HepG2 (cell line): ENCODE data around the gene SGSM1. TPM values are rescaled to one million over a fixed set of nuclear protein-coding genes. Genes with fewer than 3 reads are reported as not detected.

ENCODE experiments used
- ATAC-seq: fragments of 200-7000 bp; cut with Tn5 transposase; 3 replicates; pipeline ENCODE4 v1.9.1; 2020; ENCODE audit warnings: mild to moderate bottlenecking, moderate library complexity
- BruUV-seq: library from RNA; stranded (reverse); fragments of 400-500 nt; replicated peaks from 2 replicates; lab custom pipeline; 2021; lab: Mats Ljungman, UMichigan
- CTCF ChIA-PET: fragments of 300-600 bp; formaldehyde crosslinking; extraction: SDS; loops from one replicate; lab custom pipeline; 2021; ENCODE audit warnings: low total read pairs, inconsistent platforms, low intra/inter-chr PET ratio; lab: Yijun Ruan, JAX
- POLR2A ChIA-PET: fragments of 350-600 bp; sonication (Branson Sonifier 250); formaldehyde crosslinking; loops from one replicate; lab custom pipeline; 2020; ENCODE audit warnings: antibody characterized with exemption, inconsistent platforms; lab: Yijun Ruan, JAX
- DNase-seq: peaks from one replicate; pipeline ENCODE4 v3.0.0-alpha.2; 2015; ENCODE audit warnings: low spot score
- FAIRE-seq: peaks from 3 replicates; lab custom pipeline; 2011; peaks lifted over from hg19 to GRCh38; lab: Jason Lieb, UNC
- H2AFZ ChIP-seq: one replicate; pipeline ENCODE4 v1.6.1; 2011; ENCODE audit warnings: low read length, inconsistent platforms
- H3K27ac ChIP-seq: fragments of 300-600 bp; 3 replicates; pipeline ENCODE4 v1.8.0; 2011; ENCODE audit warnings: mixed run types, mild to moderate bottlenecking, mixed read lengths, low read length, inconsistent platforms; ENCODE audit not compliant: insufficient read depth; ENCODE audit errors: extremely low read length
- H3K27me3 ChIP-seq, 2 experiments: fragments of 200-600 bp in 1 of 2; 2 replicates in 1 of 2; 3 replicates in 1 of 2; pipeline versions ENCODE4 v1.6.0 to v1.8.0; 2011; ENCODE audit warnings: low read length in 2 of 2, mild to moderate bottlenecking in 2 of 2, moderate library complexity in 2 of 2, inconsistent platforms in 1 of 2; ENCODE audit not compliant: insufficient read depth in 2 of 2, control insufficient read depth in 1 of 2
- H3K36me3 ChIP-seq, 2 experiments: fragments of 200-600 bp in 1 of 2; replicated peaks in 1 of 2; 2 replicates in 1 of 2; 3 replicates in 1 of 2; pipeline versions ENCODE4 v1.5.1 to v1.8.0; 2011; ENCODE audit warnings: low read length in 2 of 2, inconsistent platforms in 1 of 2; ENCODE audit not compliant: insufficient read depth in 2 of 2, control insufficient read depth in 1 of 2
- H3K4me1 ChIP-seq: 2 replicates; pipeline ENCODE4 v1.5.1; 2012; ENCODE audit warnings: low read length, inconsistent platforms; ENCODE audit not compliant: insufficient read depth
- H3K4me2 ChIP-seq: 2 replicates; pipeline ENCODE4 v1.6.0; 2011; ENCODE audit warnings: low read depth, low read length, inconsistent platforms
- H3K4me3 ChIP-seq, 3 experiments: fragments of 200-600 bp in 1 of 3; sonication (generic), shearing (Covaris generic) in 1 of 3; replicated peaks in 1 of 3; 2 replicates each; pipeline ENCODE4 v1.5.1; 2011 to 2016; ENCODE audit warnings: low read length in 3 of 3, inconsistent platforms in 2 of 3, low read depth in 2 of 3, mild to moderate bottlenecking in 2 of 3, control low read depth in 1 of 3, mixed read lengths in 1 of 3; ENCODE audit not compliant: insufficient read depth in 1 of 3
- H3K79me2 ChIP-seq: one replicate; pipeline ENCODE4 v1.6.1; 2011; ENCODE audit warnings: low read length, inconsistent platforms; ENCODE audit not compliant: insufficient read depth
- H3K9ac ChIP-seq: 2 replicates; pipeline ENCODE4 v1.6.0; 2011; ENCODE audit warnings: mild to moderate bottlenecking, low read depth, low read length, inconsistent platforms; ENCODE audit not compliant: insufficient read depth
- H3K9me3 ChIP-seq: 2 replicates; pipeline ENCODE4 v1.5.1; 2012; ENCODE audit warnings: mild to moderate bottlenecking, low read length
- H4K20me1 ChIP-seq: 2 replicates; pipeline ENCODE4 v1.6.0; 2011; ENCODE audit warnings: inconsistent platforms, mild to moderate bottlenecking, low read length, moderate library complexity; ENCODE audit not compliant: insufficient read depth
- CREM ChIP-seq, 2 experiments: sonication (generic) in 1 of 2; formaldehyde crosslinking in 1 of 2; IDR thresholded peaks; 2 replicates each; pipeline versions ENCODE4 v1.4.0 to v1.6.1; 2016 to 2020; ENCODE audit warnings: antibody characterized with exemption in 1 of 2, mild to moderate bottlenecking in 1 of 2, missing genetic modification reagents in 1 of 2
- DDIT3 ChIP-seq: sonication (generic); formaldehyde crosslinking; IDR thresholded peaks from 2 replicates; pipeline ENCODE4 v1.4.0; 2020; ENCODE audit warnings: mild to moderate bottlenecking, missing genetic modification reagents
- EEA1 ChIP-seq: sonication (generic); formaldehyde crosslinking; IDR thresholded peaks from 2 replicates; pipeline ENCODE4 v1.5.1; 2020; ENCODE audit warnings: mild to moderate bottlenecking, missing genetic modification reagents, borderline replicate concordance
- MEIS2 ChIP-seq: sonication (generic); formaldehyde crosslinking; IDR thresholded peaks from 2 replicates; pipeline ENCODE4 v1.9.0; 2021; ENCODE audit warnings: mild to moderate bottlenecking, missing genetic modification reagents
- MLX ChIP-seq: IDR thresholded peaks from 2 replicates; pipeline ENCODE4 v1.6.1; 2016
- NFATC3 ChIP-seq: sonication (generic); formaldehyde crosslinking; IDR thresholded peaks from 2 replicates; pipeline ENCODE4 v1.5.1; 2020; ENCODE audit warnings: mild to moderate bottlenecking, missing genetic modification reagents
- SMAD3 ChIP-seq: sonication (generic); formaldehyde crosslinking; IDR thresholded peaks from 2 replicates; pipeline ENCODE4 v1.4.0; 2020; ENCODE audit warnings: missing genetic modification reagents
- ZFP90 ChIP-seq: sonication (generic); formaldehyde crosslinking; IDR thresholded peaks from 2 replicates; pipeline ENCODE4 v1.8.0; 2022; ENCODE audit warnings: missing genetic modification reagents, mild to moderate bottlenecking, inconsistent platforms, borderline replicate concordance
- ZNF12 ChIP-seq: sonication (generic); formaldehyde crosslinking; IDR thresholded peaks from 2 replicates; pipeline ENCODE4 v1.5.0; 2020; ENCODE audit warnings: missing genetic modification reagents
- ZNF280D ChIP-seq: sonication (generic); formaldehyde crosslinking; IDR thresholded peaks from 2 replicates; pipeline ENCODE4 v1.5.1; 2020; ENCODE audit warnings: mild to moderate bottlenecking, missing genetic modification reagents
- ZNF768 ChIP-seq: sonication (generic); formaldehyde crosslinking; IDR thresholded peaks from 2 replicates; pipeline ENCODE4 v1.4.0; 2020; ENCODE audit warnings: missing genetic modification reagents
- WGBS: methylation state at CpG from one replicate; pipeline ENCODE4 v1.1.6; 2017; ENCODE audit warnings: low lambda C conversion rate; 5-methylcytosine and 5-hydroxymethylcytosine counted together
- in situ Hi-C: cut with HindIII; loops from 2 replicates; pipeline ENCODE4 v1.10.0; 2017; ENCODE audit warnings: low pct_unique_long_range_greater_than_20kb; ENCODE audit not compliant: extremely low pct_ligation_motif_present
- intact Hi-C: fragments of 100-400 bp; cut with micrococcal nuclease; formaldehyde crosslinking; loops from one replicate; pipeline ENCODE4 v1.10.0; 2022; ENCODE audit not compliant: unreplicated experiment
- polyA plus RNA-seq, 8 experiments: library from polyadenylated mRNA; depleted of rRNA in 3 of 8; stranded (reverse) in 7 of 8; unstranded in 1 of 8; fragments of >200 nt; fragmentation: Illumina TruSeq in 4 of 8; extraction: Trizol in 4 of 8; gene quantifications; 2 replicates each; pipeline versions ENCODE4 v1.2.1 to v1.2.3, GENCODE V29; 2011 to 2016; ENCODE audit warnings: low read depth in 4 of 8, missing spikeins in 1 of 8, mixed read lengths in 1 of 8; ENCODE audit not compliant: insufficient read depth in 1 of 8
- total RNA-seq, 5 experiments: library from RNA; depleted of rRNA; stranded (reverse); fragments of >200 nt; fragmentation: Illumina TruSeq; extraction: Trizol; gene quantifications; 2 replicates each; pipeline ENCODE4 v1.2.3, GENCODE V29; 2016; ENCODE audit warnings: low read depth in 1 of 5

SGSM1 gene
- total and polyA plus RNA-seq, 2 of the 13 experiments (the other 11 are each of a cell fraction or from before 2014, with no cell fraction given), result 0.07 TPM; not detected in 1

- no peak for TF ChIP-seq MLX
- TF ChIP-seq MEIS2 (CRISPR knock-in tag), result no peak
- TF ChIP-seq ZNF12 (CRISPR knock-in tag), result no peak
- no peak for TF ChIP-seq ZFP90 (CRISPR knock-in tag)
Measured at GRCh38 chr22:24827296-24827695, 21.3 kb downstream of the SGSM1 start (continued).

- ATAC-seq, result no peak
- no peak overlapping the region for H3K4me2 ChIP-seq
- 11% methylated on average over 6 of the region's 7 CpGs for WGBS
- no peak overlapping the region for H3K9ac ChIP-seq
- FAIRE-seq, result no peak
- H3K9me3 ChIP-seq, result no peaks in the 10 kb centered on the region
- no peak for TF ChIP-seq DDIT3 (CRISPR knock-in tag)
- no peak for TF ChIP-seq EEA1
- TF ChIP-seq ZNF768, result peak; percentile 90
- TF ChIP-seq NFATC3, result no peak
- no peak for TF ChIP-seq CREM (IDR thresholded peaks at IDR 0.05)
- TF ChIP-seq CREM (CRISPR knock-in tag; IDR thresholded peaks at IDR 0.05), result no peak
- TF ChIP-seq SMAD3 (CRISPR knock-in tag), result no peak
- TF ChIP-seq ZNF280D (CRISPR knock-in tag), result no peak
- TF ChIP-seq, all 625 proteins: peak for 1
- Histone ChIP-seq H3K4me1 (peaks cover 12% of the 10 kb centered on the region), H3K27me3 (peaks cover 3 to 25% of the 10 kb centered on the region in 2 experiments; a peak in 4 of 5 replicates), H3K79me2 (no peaks in the 10 kb centered on the region), H3K36me3 (no peaks in the 10 kb centered on the region), H3K27ac (no peak overlapping the region), H2AFZ (no peak overlapping the region), H4K20me1 (no peaks in the 10 kb centered on the region), H3K4me3 (no peak overlapping the region)
- DNase-seq, result no peak
- ChIA-PET CTCF (no interaction called here), POLR2A (no interaction called here)
- no TSS peak for BruUV-seq
- intact Hi-C loops (no loop called here), in situ Hi-C loops (no loop called here)
Measured at GRCh38 chr22:24830205-24830979, 24.4 kb downstream of the SGSM1 start.
